HG03558 (cell line): ENCODE measurements around the gene ST6GALNAC1.

Experiments
- ATAC-seq: cut with Tn5 transposase; IDR thresholded peaks from one replicate; pipeline ENCODE4 v1.9.1; 2021; ENCODE audit warnings: moderate number of reproducible peaks; ENCODE audit not compliant: unreplicated experiment; ENCODE audit errors: extremely low read depth

The ST6GALNAC1 gene

GRCh38 chr17:76677406-76677805 is 33.8 kb upstream of the ST6GALNAC1 start:
- ATAC-seq: no peak

GRCh38 chr17:76676629-76677028 is 33.1 kb upstream of the ST6GALNAC1 start:
- ATAC-seq: no peak

GRCh38 chr17:76675648-76676047 is 32.1 kb upstream of the ST6GALNAC1 start:
- ATAC-seq: no peak

GRCh38 chr17:76674600-76674999 is 31.0 kb upstream of the ST6GALNAC1 start:
- no peak for ATAC-seq

GRCh38 chr17:76673729-76674128 is 30.2 kb upstream of the ST6GALNAC1 start:
- no peak for ATAC-seq

- ATAC-seq: no peak
These were observed 29.3 kb upstream of the ST6GALNAC1 start for GRCh38 chr17:76672892-76673291.

GRCh38 chr17:76672270-76672851 is 28.8 kb upstream of the ST6GALNAC1 start:
- no peak for ATAC-seq

GRCh38 chr17:76671912-76672262 is 28.3 kb upstream of the ST6GALNAC1 start:
- ATAC-seq: no peak

- ATAC-seq: peak; percentile 87
These were observed 27.8 kb upstream of the ST6GALNAC1 start for GRCh38 chr17:76671123-76671911.

- ATAC-seq: no peak
These were observed 27.2 kb upstream of the ST6GALNAC1 start for GRCh38 chr17:76670718-76671122.

- no peak for ATAC-seq
These were observed 26.6 kb upstream of the ST6GALNAC1 start for GRCh38 chr17:76670020-76670717.

GRCh38 chr17:76667786-76668453 is 24.4 kb upstream of the ST6GALNAC1 start:
- ATAC-seq: no peak

- no peak for ATAC-seq
These were observed 23.9 kb upstream of the ST6GALNAC1 start for GRCh38 chr17:76667491-76667755.

GRCh38 chr17:76660656-76661042 is 17.1 kb upstream of the ST6GALNAC1 start:
- no peak for ATAC-seq

- ATAC-seq: no peak
These were observed 16.5 kb upstream of the ST6GALNAC1 start for GRCh38 chr17:76659928-76660655.

- no peak for ATAC-seq
These were observed 14.7 kb upstream of the ST6GALNAC1 start for GRCh38 chr17:76658242-76658662.

GRCh38 chr17:76657505-76658241 is 14.1 kb upstream of the ST6GALNAC1 start:
- no peak for ATAC-seq

- no peak for ATAC-seq
These were observed 10.9 kb upstream of the ST6GALNAC1 start for GRCh38 chr17:76654408-76654807.

- ATAC-seq: no peak
These were observed 6.9 kb upstream of the ST6GALNAC1 start for GRCh38 chr17:76650504-76650903.

- no peak for ATAC-seq
These were observed 3.2 kb upstream of the ST6GALNAC1 start for GRCh38 chr17:76646712-76647111.
